GM21737 (cell line): ENCODE measurements around the gene DOHH.

Experiments
- ATAC-seq: cut with Tn5 transposase; IDR thresholded peaks from one replicate; pipeline ENCODE4 v1.9.1; 2021; ENCODE audit warnings: mild to moderate bottlenecking, moderate library complexity; ENCODE audit not compliant: unreplicated experiment

DOHH gene

GRCh38 chr19:3500429-3501101 is at the start of gene DOHH:
DOHH (minus strand) TSS chr19:3500674; CDS start chr19:3496814, 3,860 bp downstream.
- peak; percentile 81 for ATAC-seq

DNA sequence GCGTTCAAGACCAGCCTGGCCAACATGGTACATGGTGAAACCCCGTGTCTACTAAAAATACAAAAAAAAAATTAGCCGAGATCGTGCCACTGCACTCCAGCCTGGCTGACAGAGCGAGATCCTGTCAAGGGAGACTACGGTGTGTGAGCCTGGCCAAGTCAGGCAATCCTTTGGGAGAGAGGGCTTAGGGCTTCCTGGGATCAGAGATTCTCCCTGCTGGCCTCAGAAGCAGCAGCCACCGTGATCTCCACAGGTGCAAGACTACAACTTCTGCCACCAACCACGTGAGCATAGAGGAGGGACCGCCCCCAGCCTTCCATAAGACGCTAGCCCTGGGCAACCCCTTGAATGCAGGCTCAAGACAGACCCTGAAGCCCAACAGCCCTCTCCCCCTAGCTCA is 49.3 kb upstream of the DOHH start:
- ATAC-seq, result no peak

- ATAC-seq, result no peak
Observed at GRCh38 chr19:3548606-3549005, 48.1 kb upstream of the DOHH start.

GRCh38 chr19:3547767-3548282 is 47.4 kb upstream of the DOHH start:
- ATAC-seq, result no peak

DNA sequence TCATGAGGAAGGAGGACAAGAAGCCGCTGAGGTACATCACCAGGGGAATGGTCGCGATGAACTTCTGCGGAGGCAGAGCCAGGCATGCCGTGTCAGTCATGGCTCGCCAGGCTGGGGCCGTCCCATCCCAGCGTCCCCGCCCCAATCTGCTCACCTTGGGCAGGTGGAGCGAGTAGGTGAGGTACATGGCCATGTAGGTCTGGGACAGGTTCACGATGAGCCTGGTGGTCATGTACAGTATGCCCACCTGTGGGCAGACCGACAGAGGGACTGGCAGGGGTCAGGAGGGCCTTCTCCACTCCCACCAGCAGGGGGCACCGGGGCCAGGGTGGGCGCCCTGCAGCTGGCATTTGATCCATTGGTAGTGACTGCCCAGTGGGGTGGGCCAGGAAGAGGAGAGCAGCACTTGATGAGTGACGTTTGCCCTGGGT is 46.8 kb upstream of the DOHH start:
- ATAC-seq, result no peak

- no peak for ATAC-seq
Observed at GRCh38 chr19:3546119-3546518, 45.6 kb upstream of the DOHH start.

DNA sequence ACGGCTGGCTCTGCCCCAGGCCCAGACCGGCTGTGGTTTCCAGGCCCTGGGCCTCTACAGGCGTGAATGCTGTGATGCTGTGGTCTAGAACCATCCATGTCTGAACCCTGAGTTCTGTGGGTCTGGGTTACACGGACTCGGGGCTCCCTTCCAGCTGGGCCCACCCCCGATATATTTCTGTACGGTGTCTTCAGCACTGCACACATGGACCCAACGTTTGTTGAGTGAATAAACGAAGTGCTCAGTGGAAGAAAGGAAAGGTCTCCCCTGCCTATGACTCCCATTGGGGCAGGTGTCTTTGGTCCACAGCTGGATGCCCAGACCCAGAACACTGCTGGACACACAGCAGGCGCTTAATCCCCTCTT is 45.2 kb upstream of the DOHH start:
- no peak for ATAC-seq

GRCh38 chr19:3544742-3545668 is 44.5 kb upstream of the DOHH start:
- ATAC-seq, result no peak

DNA sequence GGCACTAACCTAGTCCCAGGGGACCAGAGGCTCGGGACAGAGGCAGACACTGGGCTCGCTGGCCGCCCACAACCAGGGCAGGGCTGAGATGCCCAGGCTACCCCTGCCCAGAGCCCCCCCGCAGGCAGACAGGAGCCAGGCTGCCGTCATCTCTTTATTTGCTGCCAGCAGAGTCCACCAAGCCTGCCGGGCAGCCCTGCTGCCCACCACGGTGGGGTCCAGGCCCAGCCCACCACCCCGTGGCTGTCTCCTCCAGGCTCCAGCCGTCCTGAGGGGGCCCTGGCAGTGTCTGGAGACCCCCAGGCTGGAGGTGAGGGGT is 43.5 kb upstream of the DOHH start:
- no peak for ATAC-seq

DNA sequence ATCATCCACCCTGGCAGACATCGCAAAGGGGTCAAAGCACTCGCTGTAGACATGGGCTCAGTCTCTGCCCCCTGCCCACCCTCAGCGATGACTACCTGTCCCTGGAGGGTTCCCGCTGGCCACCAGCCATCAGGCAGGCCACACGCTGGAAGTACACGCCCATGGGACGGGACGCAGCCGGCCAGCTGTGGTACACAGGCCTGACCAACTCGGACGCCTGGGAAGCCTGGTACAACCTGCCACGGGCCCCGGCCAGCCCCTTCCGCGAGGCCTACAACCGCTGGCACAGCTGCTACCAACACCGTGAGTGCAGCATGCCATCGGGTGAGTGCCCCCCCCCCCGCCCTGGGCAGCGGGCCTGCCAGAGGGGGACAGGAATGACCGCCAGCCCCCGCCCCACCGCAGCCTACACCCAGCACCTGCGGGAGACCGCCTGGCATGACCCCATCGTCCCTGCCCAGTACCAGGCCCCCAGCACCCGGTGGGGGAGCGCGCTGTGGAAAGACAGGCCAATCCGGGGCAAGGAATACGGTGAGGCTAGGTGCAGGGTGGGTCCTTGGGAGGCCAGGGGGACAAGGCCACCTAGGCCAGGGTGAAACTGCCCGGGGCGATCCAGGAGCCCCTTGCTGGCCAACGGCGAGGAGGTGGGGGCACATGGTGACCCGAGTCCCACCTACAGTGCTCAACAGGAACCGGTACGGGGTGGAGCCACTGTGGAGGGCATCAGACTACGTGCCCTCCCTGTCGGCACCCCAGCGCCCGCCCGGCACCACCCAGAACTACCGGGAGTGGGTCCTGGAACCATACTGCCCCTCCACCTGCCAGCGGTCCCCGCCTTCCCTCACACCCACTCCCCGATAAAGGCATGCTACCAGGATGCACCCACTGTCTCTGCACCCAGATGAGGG is 42.9 kb upstream of the DOHH start:
- ATAC-seq, result no peak

- ATAC-seq, result no peak
Observed at GRCh38 chr19:3539756-3540118, 39.3 kb upstream of the DOHH start.

GRCh38 chr19:3538965-3539755 is 38.7 kb upstream of the DOHH start, which contains the start of gene TEKTIP1:
TEKTIP1 (plus strand) TSS chr19:3539174; CDS start chr19:3539178, 4 bp downstream.
- ATAC-seq, result no peak

GRCh38 chr19:3538258-3538929 is 37.9 kb upstream of the DOHH start:
- no peak for ATAC-seq

DNA sequence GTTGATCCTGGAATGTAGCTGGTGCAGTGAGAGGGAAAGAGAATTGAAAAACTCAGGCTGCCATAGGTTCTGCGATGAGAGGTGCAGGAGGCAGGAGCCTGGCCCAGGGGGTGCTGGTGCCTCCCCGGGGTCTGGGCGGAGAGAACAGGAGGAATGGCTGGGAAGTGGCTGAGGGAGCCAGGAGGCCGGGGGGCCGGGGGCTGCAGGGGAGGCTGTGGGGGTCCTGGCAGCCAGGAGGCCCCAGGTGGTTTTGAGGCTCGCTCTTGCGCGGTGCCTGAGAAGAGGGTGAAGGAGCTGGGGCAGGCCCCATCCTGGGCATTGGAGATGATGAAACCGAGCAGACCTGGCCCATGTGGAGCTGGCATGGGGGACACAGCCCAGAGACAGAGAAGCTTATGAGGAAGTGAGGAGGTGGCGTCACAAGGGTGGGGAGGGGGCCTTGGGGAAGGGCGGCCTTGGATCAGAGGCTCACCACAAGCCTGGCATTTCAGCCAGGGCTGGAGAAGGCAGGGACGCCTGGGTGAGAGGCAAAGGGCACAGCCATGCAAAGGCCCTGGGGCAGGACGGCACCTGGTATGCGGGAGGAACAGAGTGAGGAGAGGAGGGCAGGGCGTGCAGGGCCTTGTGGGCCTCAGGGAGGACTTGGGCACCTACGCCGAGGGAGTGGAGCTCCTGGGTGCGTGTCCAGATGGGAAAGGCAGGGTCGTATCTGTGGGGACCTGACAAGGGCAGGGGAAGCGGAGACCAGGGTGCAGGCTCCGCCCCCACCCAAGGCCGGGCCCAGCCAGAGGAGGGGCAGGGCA is 37.2 kb upstream of the DOHH start:
- no peak for ATAC-seq

DNA sequence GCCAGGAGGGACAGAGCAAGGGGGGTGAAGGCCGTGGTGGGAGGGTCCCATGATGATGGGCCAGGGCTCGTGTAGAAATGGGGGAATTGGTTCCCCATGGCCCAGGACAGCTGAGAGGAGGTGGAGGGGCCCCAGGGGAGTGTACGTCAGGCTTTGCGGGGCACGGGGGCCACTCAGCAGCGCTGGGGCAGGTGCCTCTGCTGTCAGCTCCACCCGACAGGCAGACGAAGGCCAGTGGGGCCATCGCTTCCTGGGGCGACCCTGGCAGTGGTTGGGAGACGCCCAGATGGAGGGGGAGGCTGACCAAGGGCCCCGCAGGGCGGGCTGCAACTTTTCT is 36.6 kb upstream of the DOHH start:
- ATAC-seq, result no peak

DNA sequence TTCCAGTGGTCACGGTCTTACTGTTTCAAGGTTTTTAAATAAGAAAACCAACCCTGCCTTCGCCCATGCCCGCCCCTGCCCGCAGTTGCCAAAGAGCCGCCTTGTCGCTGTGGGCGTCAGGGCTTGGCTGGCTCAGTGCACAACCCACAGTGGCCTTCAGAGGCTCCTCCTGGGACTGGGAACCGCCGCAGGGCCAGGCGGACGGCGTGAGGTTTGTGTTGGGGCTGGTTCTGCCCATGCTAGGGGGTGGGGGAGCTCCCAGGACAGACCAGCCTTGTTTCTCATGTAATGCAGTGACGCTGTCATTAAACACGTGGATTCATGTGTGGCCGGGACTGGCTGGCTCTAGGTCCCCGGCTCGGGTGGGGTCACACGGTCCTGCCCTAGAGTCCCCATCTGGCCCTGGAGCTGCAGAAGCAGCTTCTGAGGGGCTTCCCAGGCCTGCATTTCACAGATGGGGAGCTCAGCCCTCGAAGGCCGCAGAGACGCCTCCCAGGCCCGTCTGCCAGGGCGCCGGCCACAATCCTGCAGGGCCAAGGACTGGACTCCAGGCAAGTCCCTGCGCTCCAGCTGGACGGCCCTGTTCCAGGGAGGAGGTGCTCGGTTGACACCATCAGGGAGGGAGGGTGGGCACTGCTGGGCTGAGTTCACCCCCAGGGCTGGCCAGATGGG is 36.1 kb upstream of the DOHH start:
- no peak for ATAC-seq

DNA sequence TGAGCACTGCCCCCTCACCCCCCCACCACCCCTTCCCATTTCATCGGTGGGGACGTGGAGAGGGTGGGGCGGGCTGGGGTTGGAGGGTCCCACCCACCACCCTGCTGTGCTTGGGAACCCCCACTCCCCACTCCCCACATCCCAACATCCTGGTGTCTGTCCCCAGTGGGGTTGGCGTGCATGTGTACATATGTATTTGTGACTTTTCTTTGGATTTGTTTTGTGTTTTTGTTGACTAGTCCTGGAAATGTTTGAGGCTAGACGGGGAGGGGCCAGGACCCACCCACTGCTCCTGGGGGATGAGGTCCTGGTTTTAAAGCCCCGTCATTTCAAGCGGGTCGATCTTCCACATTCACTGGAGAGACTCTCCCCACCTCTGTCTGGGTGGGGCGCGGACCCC is 35.5 kb upstream of the DOHH start:
- no peak for ATAC-seq

- ATAC-seq, result no peak
Observed at GRCh38 chr19:3535563-3535965, 35.1 kb upstream of the DOHH start.

GRCh38 chr19:3535235-3535535 is 34.7 kb upstream of the DOHH start:
- no peak for ATAC-seq
